Mucosa of stomach (tissue), 1 donor: ENCODE data around the gene ASB14.

Experiments
- H3K27me3 ChIP-seq: one replicate; pipeline ENCODE4 v1.7.0; 2013; ENCODE audit warnings: mild to moderate bottlenecking, low read length; ENCODE audit not compliant: control insufficient read depth, insufficient read depth
- H3K36me3 ChIP-seq: one replicate; pipeline ENCODE4 v1.7.0; 2013; ENCODE audit warnings: low read length; ENCODE audit not compliant: control insufficient read depth, insufficient read depth
- H3K4me1 ChIP-seq: one replicate; pipeline ENCODE4 v1.7.0; 2013; ENCODE audit warnings: mild to moderate bottlenecking, low read length; ENCODE audit not compliant: control insufficient read depth, insufficient read depth
- H3K4me3 ChIP-seq: one replicate; pipeline ENCODE4 v1.7.0; 2013; ENCODE audit warnings: low read length
- H3K9ac ChIP-seq: one replicate; pipeline ENCODE4 v1.7.0; 2013; ENCODE audit warnings: mild to moderate bottlenecking, low read length, moderate library complexity
- H3K9me3 ChIP-seq: one replicate; pipeline ENCODE4 v1.7.0; 2013; ENCODE audit warnings: mild to moderate bottlenecking, low read length, moderate library complexity; ENCODE audit not compliant: control insufficient read depth
- donor health status: Pancreatic carcinoma.

Gene ASB14

DNA sequence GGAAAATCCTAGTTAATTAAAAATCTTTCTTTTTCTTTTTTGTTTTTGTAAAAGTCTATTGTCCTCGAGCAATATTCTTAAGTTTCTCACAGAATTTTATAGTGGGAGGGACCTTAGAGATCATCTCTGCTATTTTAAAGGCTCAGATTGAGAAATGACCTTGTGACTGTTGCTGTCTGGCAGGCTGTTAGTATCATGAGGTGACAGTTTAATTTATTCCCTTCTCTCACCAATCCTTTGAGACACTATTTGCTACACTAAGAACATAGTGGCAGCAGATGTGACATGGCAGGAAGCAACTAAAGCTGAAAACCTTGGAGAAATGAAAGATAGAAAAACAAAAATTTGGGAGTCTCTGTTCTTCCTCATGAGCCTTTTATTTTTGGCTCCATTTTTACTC lies 40.1 kb downstream of the ASB14 start:
- Histone ChIP-seq H3K4me3 (no peak overlapping the region), H3K36me3 (no peaks in the 10 kb centered on the region), H3K27me3 (no peaks in the 10 kb centered on the region), H3K9me3 (no peaks in the 10 kb centered on the region), H3K4me1 (no peaks in the 10 kb centered on the region), H3K9ac (no peak overlapping the region)

GRCh38 chr3:57244946-57245345 lies 47.5 kb downstream of the ASB14 start:
- no peaks in the 10 kb centered on the region for H3K9me3 ChIP-seq
- H3K9ac ChIP-seq, result no peak overlapping the region
- H3K4me3 ChIP-seq, result no peak overlapping the region
- H3K27me3 ChIP-seq, result no peaks in the 10 kb centered on the region
- H3K36me3 ChIP-seq, result peaks cover 5% of the 10 kb centered on the region
- no peaks in the 10 kb centered on the region for H3K4me1 ChIP-seq

DNA sequence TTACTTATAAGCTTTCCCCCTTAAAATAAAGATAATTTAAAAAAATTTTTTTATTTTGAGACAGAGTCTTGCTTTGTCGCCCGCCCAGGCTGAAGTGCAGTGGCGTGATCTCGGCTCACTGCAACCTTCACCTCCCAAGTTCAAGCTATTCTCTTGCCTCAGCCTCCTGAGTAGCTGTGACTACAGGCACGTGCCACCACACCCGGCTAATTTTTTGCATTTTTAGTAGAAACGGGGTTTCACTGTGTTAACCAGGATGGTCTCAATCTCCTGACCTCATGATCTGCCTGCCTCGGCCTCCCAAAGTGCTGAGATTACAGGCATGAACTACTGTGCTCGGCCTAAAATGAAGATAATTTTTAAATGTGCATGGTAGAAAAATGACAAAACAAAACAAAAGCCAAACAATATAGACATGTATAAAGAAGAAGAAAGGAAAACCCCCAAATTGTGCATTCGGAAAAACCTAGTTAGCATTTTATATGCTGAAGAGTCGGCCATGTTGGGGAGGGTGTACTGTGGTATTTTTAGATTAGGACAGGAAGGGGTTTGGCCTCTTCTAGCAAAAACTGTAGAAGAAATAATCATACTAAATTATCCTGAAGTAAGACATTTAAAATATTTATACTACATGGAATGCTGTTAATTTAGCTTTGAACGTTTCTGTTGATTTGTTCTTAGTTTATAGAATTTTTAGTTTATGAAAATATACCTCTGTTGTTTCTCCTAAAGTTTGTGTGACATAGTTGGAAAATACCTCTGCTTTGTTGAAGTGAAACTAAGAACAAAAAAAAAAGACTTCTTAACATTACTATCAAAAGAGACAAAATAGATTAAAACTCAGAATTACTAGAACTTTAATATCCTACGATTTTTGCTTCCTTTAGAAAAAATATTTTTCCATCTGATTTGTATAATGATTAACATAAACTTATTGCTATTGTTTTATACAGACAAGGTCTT lies 57.6 kb downstream of the ASB14 start:
- Histone ChIP-seq H3K9ac (no peak overlapping the region), H3K36me3 (no peaks in the 10 kb centered on the region), H3K27me3 (no peaks in the 10 kb centered on the region), H3K9me3 (no peaks in the 10 kb centered on the region), H3K4me3 (no peak overlapping the region), H3K4me1 (no peaks in the 10 kb centered on the region)

DNA sequence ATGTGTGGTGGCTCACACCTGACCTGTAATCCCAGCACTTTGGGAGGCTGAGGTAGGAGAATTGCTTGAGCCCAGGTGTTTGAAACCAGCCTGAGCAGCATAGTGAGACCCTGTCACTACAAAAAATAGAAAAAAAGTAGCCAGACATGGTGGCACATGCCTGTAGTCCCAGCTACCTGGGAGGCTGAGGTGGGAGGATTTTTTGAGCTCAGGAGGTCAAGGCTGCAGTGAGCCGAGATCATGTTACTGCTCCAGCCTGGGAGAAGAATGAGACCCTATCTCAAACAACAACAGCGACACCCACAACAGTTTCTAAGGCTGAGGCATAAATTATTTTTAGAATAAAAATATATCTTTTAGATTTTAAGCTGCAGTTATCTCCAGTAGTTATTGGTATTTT lies 58.7 kb downstream of the ASB14 start:
- Histone ChIP-seq H3K27me3 (no peaks in the 10 kb centered on the region), H3K4me1 (peaks cover 1% of the 10 kb centered on the region), H3K4me3 (no peak overlapping the region), H3K36me3 (no peaks in the 10 kb centered on the region), H3K9me3 (no peaks in the 10 kb centered on the region), H3K9ac (no peak overlapping the region)

DNA sequence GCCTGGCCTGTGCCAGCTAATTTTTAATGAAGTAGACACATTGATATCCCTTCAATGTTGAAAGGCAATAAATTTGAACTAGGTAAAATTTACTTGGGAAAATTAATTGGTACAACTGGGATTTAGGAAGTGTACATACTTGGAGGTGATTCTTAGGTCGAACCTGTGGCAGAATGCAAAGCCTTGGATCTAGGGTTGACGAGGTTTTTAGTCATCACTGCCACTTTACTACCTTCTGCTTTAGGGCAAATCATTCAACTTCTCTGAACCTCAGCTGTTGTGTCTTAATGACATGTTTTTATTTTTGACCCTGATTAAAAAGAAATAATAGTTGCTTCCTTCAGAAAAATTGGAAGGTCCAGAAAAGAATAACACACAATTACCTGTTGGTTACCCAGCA lies 62.5 kb downstream of the ASB14 start:
- no peak overlapping the region for H3K9ac ChIP-seq
- H3K27me3 ChIP-seq, result no peaks in the 10 kb centered on the region
- H3K36me3 ChIP-seq, result no peaks in the 10 kb centered on the region
- H3K9me3 ChIP-seq, result no peaks in the 10 kb centered on the region
- H3K4me3 ChIP-seq, result no peak overlapping the region
- H3K4me1 ChIP-seq, result peaks cover 9% of the 10 kb centered on the region

GRCh38 chr3:57227930-57228751 lies 64.3 kb downstream of the ASB14 start:
- H3K4me1 ChIP-seq, result peaks cover 9% of the 10 kb centered on the region
- H3K9me3 ChIP-seq, result no peaks in the 10 kb centered on the region

GRCh38 chr3:57227204-57227929 lies 65.1 kb downstream of the ASB14 start, which contains the start of gene APPL1:
APPL1 (plus strand) TSS chr3:57227729; CDS start chr3:57227884, 155 bp downstream.
- Histone ChIP-seq H3K9ac (peak within 1 kb of the TSS; percentile 85), H3K4me1 (peaks cover 9% of the 10 kb centered on the region), H3K27me3 (no peaks in the 10 kb centered on the region), H3K36me3 (no peaks in the 10 kb centered on the region), H3K9me3 (no peaks in the 10 kb centered on the region), H3K4me3 (peak within 1 kb of the TSS; percentile 99)

More at GRCh38 chr3:57227930-57228751, 64.3 kb downstream of the ASB14 start:
- Histone ChIP-seq H3K4me3 (peak overlapping the region; percentile 99), H3K36me3 (no peaks in the 10 kb centered on the region), H3K9ac (peak overlapping the region; percentile 85), H3K27me3 (no peaks in the 10 kb centered on the region)

- H3K4me3 ChIP-seq, result no peak overlapping the region
- no peak overlapping the region for H3K9ac ChIP-seq
- peaks cover 9% of the 10 kb centered on the region for H3K4me1 ChIP-seq
- H3K9me3 ChIP-seq, result no peaks in the 10 kb centered on the region
- H3K36me3 ChIP-seq, result no peaks in the 10 kb centered on the region
- H3K27me3 ChIP-seq, result no peaks in the 10 kb centered on the region
These were observed 66.3 kb downstream of the ASB14 start for GRCh38 chr3:57226176-57226575.

DNA sequence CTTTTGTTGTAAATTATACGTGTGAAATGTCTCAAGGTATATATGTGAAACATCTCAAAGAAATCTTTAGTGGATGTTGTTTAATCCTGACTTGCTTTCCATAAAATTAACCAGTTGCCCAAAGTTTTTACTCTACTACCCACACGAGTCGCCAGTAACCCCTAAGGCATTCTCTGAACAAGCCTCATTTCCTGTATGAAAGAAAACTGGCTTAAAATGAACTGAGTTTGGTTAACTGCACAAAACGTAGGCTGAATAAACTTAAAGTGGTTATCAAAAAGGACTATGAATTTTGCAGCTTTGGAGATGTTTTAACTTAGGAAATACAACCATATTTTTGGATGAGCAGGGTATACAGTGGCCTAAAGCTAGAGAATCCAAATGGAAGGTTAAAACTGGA lies 67.6 kb downstream of the ASB14 start:
- Histone ChIP-seq H3K9me3 (no peaks in the 10 kb centered on the region), H3K4me3 (no peak overlapping the region), H3K36me3 (no peaks in the 10 kb centered on the region), H3K9ac (no peak overlapping the region), H3K27me3 (no peaks in the 10 kb centered on the region), H3K4me1 (peaks cover 9% of the 10 kb centered on the region)

- Histone ChIP-seq H3K9me3 (no peaks in the 10 kb centered on the region), H3K36me3 (no peaks in the 10 kb centered on the region), H3K9ac (no peak overlapping the region), H3K4me1 (peaks cover 4% of the 10 kb centered on the region), H3K27me3 (no peaks in the 10 kb centered on the region), H3K4me3 (no peak overlapping the region)
These were observed 70.6 kb downstream of the ASB14 start for GRCh38 chr3:57221883-57222282.
